HL-60 (cell line): ENCODE data around the gene MAPRE2.

Source experiments
- POLR2AphosphoS5 ChIP-seq: IDR thresholded peaks from 2 replicates; pipeline ENCODE4 v1.6.1; 2012; ENCODE audit warnings: low read depth
- SPI1 ChIP-seq: IDR thresholded peaks from 2 replicates; pipeline ENCODE4 v1.6.1; 2012; ENCODE audit warnings: low read depth, mild to moderate bottlenecking, borderline replicate concordance
- TF ChIP-seq, protein P1 (sequence below): IDR thresholded peaks from one replicate; pipeline ENCODE4 v1.5.1; 2011; ENCODE audit warnings: low read length, control low read depth, inconsistent platforms; ENCODE audit not compliant: insufficient read depth
- TF ChIP-seq, protein P2 (sequence below): IDR thresholded peaks from 2 replicates; pipeline ENCODE4 v1.6.1; 2012; ENCODE audit warnings: low read depth; ENCODE audit not compliant: insufficient replicate concordance

DNA sequence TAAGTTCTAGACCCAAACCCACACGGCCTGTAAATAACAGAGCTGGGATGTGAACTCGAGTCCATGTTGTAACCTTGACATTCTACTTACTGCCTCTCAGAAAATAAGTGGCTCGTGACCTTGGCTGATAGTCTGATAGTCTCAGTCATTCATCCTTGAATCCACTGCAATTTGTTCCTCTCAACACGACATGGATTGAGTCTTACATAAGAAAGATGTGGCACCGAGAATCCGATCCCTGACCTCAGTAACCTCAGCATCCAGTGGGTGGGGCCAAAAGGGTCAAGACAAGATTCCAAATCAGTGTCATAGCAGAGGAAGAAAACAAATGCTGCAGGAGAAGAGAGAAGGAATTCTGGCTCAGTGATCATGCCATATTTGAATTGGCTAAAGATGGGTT, 97.6 kb downstream of the MAPRE2 start:
- TF ChIP-seq, protein P1, sequence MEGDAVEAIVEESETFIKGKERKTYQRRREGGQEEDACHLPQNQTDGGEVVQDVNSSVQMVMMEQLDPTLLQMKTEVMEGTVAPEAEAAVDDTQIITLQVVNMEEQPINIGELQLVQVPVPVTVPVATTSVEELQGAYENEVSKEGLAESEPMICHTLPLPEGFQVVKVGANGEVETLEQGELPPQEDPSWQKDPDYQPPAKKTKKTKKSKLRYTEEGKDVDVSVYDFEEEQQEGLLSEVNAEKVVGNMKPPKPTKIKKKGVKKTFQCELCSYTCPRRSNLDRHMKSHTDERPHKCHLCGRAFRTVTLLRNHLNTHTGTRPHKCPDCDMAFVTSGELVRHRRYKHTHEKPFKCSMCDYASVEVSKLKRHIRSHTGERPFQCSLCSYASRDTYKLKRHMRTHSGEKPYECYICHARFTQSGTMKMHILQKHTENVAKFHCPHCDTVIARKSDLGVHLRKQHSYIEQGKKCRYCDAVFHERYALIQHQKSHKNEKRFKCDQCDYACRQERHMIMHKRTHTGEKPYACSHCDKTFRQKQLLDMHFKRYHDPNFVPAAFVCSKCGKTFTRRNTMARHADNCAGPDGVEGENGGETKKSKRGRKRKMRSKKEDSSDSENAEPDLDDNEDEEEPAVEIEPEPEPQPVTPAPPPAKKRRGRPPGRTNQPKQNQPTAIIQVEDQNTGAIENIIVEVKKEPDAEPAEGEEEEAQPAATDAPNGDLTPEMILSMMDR, result no peak
- no peak for TF ChIP-seq POLR2AphosphoS5
- TF ChIP-seq, protein P2, sequence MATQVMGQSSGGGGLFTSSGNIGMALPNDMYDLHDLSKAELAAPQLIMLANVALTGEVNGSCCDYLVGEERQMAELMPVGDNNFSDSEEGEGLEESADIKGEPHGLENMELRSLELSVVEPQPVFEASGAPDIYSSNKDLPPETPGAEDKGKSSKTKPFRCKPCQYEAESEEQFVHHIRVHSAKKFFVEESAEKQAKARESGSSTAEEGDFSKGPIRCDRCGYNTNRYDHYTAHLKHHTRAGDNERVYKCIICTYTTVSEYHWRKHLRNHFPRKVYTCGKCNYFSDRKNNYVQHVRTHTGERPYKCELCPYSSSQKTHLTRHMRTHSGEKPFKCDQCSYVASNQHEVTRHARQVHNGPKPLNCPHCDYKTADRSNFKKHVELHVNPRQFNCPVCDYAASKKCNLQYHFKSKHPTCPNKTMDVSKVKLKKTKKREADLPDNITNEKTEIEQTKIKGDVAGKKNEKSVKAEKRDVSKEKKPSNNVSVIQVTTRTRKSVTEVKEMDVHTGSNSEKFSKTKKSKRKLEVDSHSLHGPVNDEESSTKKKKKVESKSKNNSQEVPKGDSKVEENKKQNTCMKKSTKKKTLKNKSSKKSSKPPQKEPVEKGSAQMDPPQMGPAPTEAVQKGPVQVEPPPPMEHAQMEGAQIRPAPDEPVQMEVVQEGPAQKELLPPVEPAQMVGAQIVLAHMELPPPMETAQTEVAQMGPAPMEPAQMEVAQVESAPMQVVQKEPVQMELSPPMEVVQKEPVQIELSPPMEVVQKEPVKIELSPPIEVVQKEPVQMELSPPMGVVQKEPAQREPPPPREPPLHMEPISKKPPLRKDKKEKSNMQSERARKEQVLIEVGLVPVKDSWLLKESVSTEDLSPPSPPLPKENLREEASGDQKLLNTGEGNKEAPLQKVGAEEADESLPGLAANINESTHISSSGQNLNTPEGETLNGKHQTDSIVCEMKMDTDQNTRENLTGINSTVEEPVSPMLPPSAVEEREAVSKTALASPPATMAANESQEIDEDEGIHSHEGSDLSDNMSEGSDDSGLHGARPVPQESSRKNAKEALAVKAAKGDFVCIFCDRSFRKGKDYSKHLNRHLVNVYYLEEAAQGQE, result no peak
- TF ChIP-seq SPI1, result no peak
